GM08714 (cell line): ENCODE results near the gene DDN.

Experiments used
- H3K4me3 ChIP-seq: fragments of 200-500 bp; sonication (Bioruptor generic); 2 replicates; pipeline ENCODE4 v1.5.1; 2014; ENCODE audit warnings: mild to moderate bottlenecking, low read length, inconsistent platforms
- ZNF274 ChIP-seq: IDR thresholded peaks from 2 replicates; pipeline ENCODE4 v1.6.1; 2012; ENCODE audit warnings: mild to moderate bottlenecking, low read depth, low read length

DDN gene

GRCh38 chr12:49012739-49013138, 13.6 kb upstream of the DDN start:
- no peak overlapping the region for H3K4me3 ChIP-seq
- no peak for TF ChIP-seq ZNF274

GRCh38 chr12:49010092-49010668, 11.0 kb upstream of the DDN start:
- no peak for TF ChIP-seq ZNF274
- no peak overlapping the region for H3K4me3 ChIP-seq

- no peak for TF ChIP-seq ZNF274
- H3K4me3 ChIP-seq: no peak overlapping the region
Observed at GRCh38 chr12:49008943-49009342, 9.8 kb upstream of the DDN start.

- H3K4me3 ChIP-seq: no peak overlapping the region; the same call in 1 of the 2 replicates
- TF ChIP-seq ZNF274: no peak
Observed at GRCh38 chr12:49000346-49000745, 1.2 kb upstream of the DDN start.

- H3K4me3 ChIP-seq: peak overlapping the region; percentile 41; the same call in 1 of the 2 replicates
- no peak for TF ChIP-seq ZNF274
Observed at GRCh38 chr12:48998497-48999353, 450 bp downstream of the DDN start.

GRCh38 chr12:48997719-48998496, 1.3 kb downstream of the DDN start:
- TF ChIP-seq ZNF274: no peak
- peak overlapping the region; percentile 41; the same call in 1 of the 2 replicates for H3K4me3 ChIP-seq

- no peak for TF ChIP-seq ZNF274
- peak overlapping the region; percentile 11; the same call in 1 of the 2 replicates for H3K4me3 ChIP-seq
Observed at GRCh38 chr12:48996794-48997718, 2.1 kb downstream of the DDN start.

GRCh38 chr12:48995086-48995879, 3.9 kb downstream of the DDN start:
- TF ChIP-seq ZNF274: no peak
- H3K4me3 ChIP-seq: no peak overlapping the region

- H3K4me3 ChIP-seq: no peak overlapping the region
Observed at GRCh38 chr12:48994224-48995085, 4.7 kb downstream of the DDN start.

GRCh38 chr12:48993787-48994186, 5.4 kb downstream of the DDN start:
- H3K4me3 ChIP-seq: no peak overlapping the region
- TF ChIP-seq ZNF274: no peak

More at GRCh38 chr12:48994224-48995085, 4.7 kb downstream of the DDN start:
- no peak for TF ChIP-seq ZNF274

- no peak overlapping the region for H3K4me3 ChIP-seq
- TF ChIP-seq ZNF274: no peak
Observed at GRCh38 chr12:48991247-48992050, 7.7 kb downstream of the DDN start.
